Common myeloid progenitor, CD34-positive (primary cell): ENCODE measurements around the gene PRELID3B.

Experiments used
- CTCF ChIA-PET: fragments of 350-600 bp; sonication (Branson Sonifier 250); formaldehyde crosslinking; loops from one replicate; lab custom pipeline; 2021; ENCODE audit warnings: antibody characterized with exemption; lab: Charles Lee
- POLR2A ChIA-PET: fragments of 350-600 bp; sonication (Branson Sonifier 250); formaldehyde crosslinking; loops from one replicate; lab custom pipeline; 2021; ENCODE audit warnings: antibody characterized with exemption; lab: Charles Lee
- DNase-seq, 3 donors: peaks; one replicate each; pipeline versions ENCODE4 v3.0.0 to v3.0.0-alpha.2; 2013
- H3K27ac ChIP-seq, 2 experiments: 1 replicate in 1 of 2; 2 replicates in 1 of 2; pipeline ENCODE4 v1.7.0; 2013; ENCODE audit warnings: inconsistent platforms in 2 of 2, low read length in 2 of 2, mild to moderate bottlenecking in 2 of 2, low read depth in 1 of 2, moderate library complexity in 1 of 2; ENCODE audit not compliant: severe bottlenecking in 2 of 2, insufficient read depth in 1 of 2, poor library complexity in 1 of 2
- H3K27me3 ChIP-seq, 5 experiments: replicated peaks in 2 of 5; 1 replicate in 3 of 5; 2 replicates in 2 of 5; pipeline versions ENCODE4 v1.6.1 to v1.7.0; 2013; ENCODE audit warnings: low read length in 4 of 5, mild to moderate bottlenecking in 2 of 5, moderate library complexity in 2 of 5, inconsistent platforms in 1 of 5; ENCODE audit not compliant: insufficient read depth in 5 of 5, control insufficient read depth in 4 of 5
- H3K36me3 ChIP-seq, 4 experiments: 1 replicate in 2 of 4; 2 replicates in 2 of 4; pipeline versions ENCODE4 v1.6.1 to v1.7.0; 2013; ENCODE audit warnings: low read length in 3 of 4, control low read depth in 1 of 4, mild to moderate bottlenecking in 1 of 4; ENCODE audit not compliant: control insufficient read depth in 4 of 4, insufficient read depth in 4 of 4
- H3K4me1 ChIP-seq, 4 experiments: 1 replicate in 3 of 4; 2 replicates in 1 of 4; pipeline versions ENCODE4 v1.6.1 to v1.7.1; 2013; ENCODE audit warnings: low read length in 3 of 4, mild to moderate bottlenecking in 3 of 4, control low read depth in 1 of 4, inconsistent platforms in 1 of 4, moderate library complexity in 1 of 4; ENCODE audit not compliant: control insufficient read depth in 4 of 4, insufficient read depth in 4 of 4; ENCODE audit errors: control extremely low read depth in 1 of 4
- H3K4me3 ChIP-seq, 7 experiments: 1 replicate in 4 of 7; 2 replicates in 3 of 7; pipeline versions ENCODE4 v1.5.1 to v1.7.0; 2013; ENCODE audit warnings: mild to moderate bottlenecking in 7 of 7, low read length in 6 of 7, moderate library complexity in 6 of 7, inconsistent platforms in 2 of 7, low read depth in 2 of 7, control low read depth in 1 of 7; ENCODE audit not compliant: insufficient read depth in 4 of 7, control insufficient read depth in 1 of 7; ENCODE audit errors: extremely low read depth in 1 of 7
- H3K9me3 ChIP-seq, 5 experiments: 1 replicate in 4 of 5; 2 replicates in 1 of 5; pipeline versions ENCODE4 v1.6.1 to v1.7.1; 2013; ENCODE audit warnings: low read length in 4 of 5, mild to moderate bottlenecking in 2 of 5, inconsistent platforms in 1 of 5, low read depth in 1 of 5, moderate library complexity in 1 of 5; ENCODE audit not compliant: control insufficient read depth in 4 of 5, insufficient read depth in 2 of 5; ENCODE audit errors: control extremely low read depth in 1 of 5
- WGBS: methylation state at CpG from one replicate; pipeline ENCODE4 v1.1.5; 2013; ENCODE audit not compliant: insufficient coverage; 5-methylcytosine and 5-hydroxymethylcytosine counted together

Gene PRELID3B

DNA sequence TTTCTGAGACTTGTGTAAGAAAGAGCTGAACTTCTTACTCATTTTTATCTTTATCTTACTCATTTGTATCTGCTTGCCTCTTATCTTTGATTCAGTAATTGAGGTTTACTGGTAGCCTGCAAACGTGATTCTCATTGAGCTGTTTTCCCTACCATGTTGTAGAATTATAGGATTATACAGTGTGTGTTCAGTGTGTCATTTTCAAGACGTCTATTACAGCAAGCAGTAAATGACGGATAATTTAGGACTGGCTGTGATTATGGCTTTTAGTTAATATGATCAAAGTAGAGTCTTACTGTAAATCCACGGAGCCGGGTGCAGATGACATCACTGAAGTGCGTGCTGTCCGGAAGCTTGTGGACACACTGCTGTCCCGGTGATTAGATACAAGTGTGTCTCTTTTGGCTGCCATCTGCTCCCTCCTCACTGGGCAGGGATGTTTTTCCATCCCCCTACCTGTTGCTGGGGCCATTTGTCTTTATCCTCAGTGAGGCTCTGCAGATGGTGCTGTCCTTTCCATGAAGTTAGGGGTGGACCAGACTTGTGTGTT is 55.5 kb downstream of the PRELID3B start:
- 97% methylated on average over 8 of the region's 8 CpGs for WGBS

GRCh38 chr20:58986286-58986967 is 56.2 kb downstream of the PRELID3B start:
- POLR2A ChIA-PET, result interaction anchor here (0.5 kb wide), 1 partner anchor 102 kb away, joined by 3 read pairs; no protein-coding TSS in a partner anchor
- DNase-seq, result no peak

More for the DNA sequence above, 55.5 kb downstream of the PRELID3B start:
- POLR2A ChIA-PET, result interaction anchor here (0.5 kb wide), 1 partner anchor 102 kb away, joined by 3 read pairs; no protein-coding TSS in a partner anchor
- DNase-seq, result no peak
- CTCF ChIA-PET, result no interaction called here
- H3K4me3 ChIP-seq, result no peak overlapping the region
- H3K9me3 ChIP-seq, result no peaks in the 10 kb centered on the region
- peaks cover 0 to 8% (median 7%) of the 10 kb centered on the region in 4 experiments for H3K4me1 ChIP-seq
- peaks cover 14 to 59% (median 44%) of the 10 kb centered on the region in 4 experiments for H3K36me3 ChIP-seq
- no peak overlapping the region for H3K27ac ChIP-seq
- H3K27me3 ChIP-seq, result no peaks in the 10 kb centered on the region

GRCh38 chr20:58985656-58986055 is 56.9 kb downstream of the PRELID3B start:
- H3K9me3 ChIP-seq, result no peaks in the 10 kb centered on the region
- peaks cover 0 to 13% (median 10%) of the 10 kb centered on the region in 4 experiments for H3K4me1 ChIP-seq
- no peak for DNase-seq
- CTCF ChIA-PET, result no interaction called here
- no peak overlapping the region for H3K4me3 ChIP-seq
- H3K27ac ChIP-seq, result no peak overlapping the region
- 88% methylated on average over 1 of the region's 5 CpGs for WGBS
- H3K36me3 ChIP-seq, result peaks cover 12 to 45% (median 34%) of the 10 kb centered on the region in 4 experiments
- POLR2A ChIA-PET, result no interaction called here
- H3K27me3 ChIP-seq, result no peaks in the 10 kb centered on the region

More at GRCh38 chr20:58986286-58986967, 56.2 kb downstream of the PRELID3B start:
- H3K4me3 ChIP-seq, result no peak overlapping the region
- 96% methylated on average over 8 of the region's 9 CpGs for WGBS
- CTCF ChIA-PET, result no interaction called here
- no peak overlapping the region for H3K27ac ChIP-seq
- H3K27me3 ChIP-seq, result no peaks in the 10 kb centered on the region
- peaks cover 0 to 13% (median 10%) of the 10 kb centered on the region in 4 experiments for H3K4me1 ChIP-seq
- H3K36me3 ChIP-seq, result peaks cover 12 to 53% (median 41%) of the 10 kb centered on the region in 4 experiments
- no peaks in the 10 kb centered on the region for H3K9me3 ChIP-seq

DNA sequence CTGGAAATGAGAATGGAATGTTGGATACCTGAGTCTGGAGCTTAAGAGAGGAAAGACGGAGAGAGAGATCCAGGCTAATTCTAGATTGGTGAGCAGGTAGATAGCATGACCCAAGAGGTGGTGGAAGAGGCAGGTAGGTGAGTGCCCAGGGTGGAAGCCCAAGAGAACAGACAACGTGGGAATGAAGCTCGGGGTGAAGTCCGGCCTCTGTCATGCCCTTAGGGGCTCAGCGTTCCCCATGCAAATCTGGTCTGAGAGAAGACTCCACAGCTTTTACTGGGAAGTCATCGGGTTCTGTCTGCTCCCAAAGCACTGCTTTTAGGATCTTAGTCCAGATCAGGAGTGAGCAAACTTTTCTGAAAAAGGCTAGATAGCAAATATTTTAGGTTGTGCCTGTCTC is 57.9 kb downstream of the PRELID3B start:
- CTCF ChIA-PET, result no interaction called here
- Histone ChIP-seq H3K4me1 (peaks cover 0 to 13% (median 10%) of the 10 kb centered on the region in 4 experiments), H3K9me3 (no peaks in the 10 kb centered on the region), H3K27ac (no peak overlapping the region), H3K4me3 (no peak overlapping the region), H3K36me3 (peaks cover 12 to 38% (median 28%) of the 10 kb centered on the region in 4 experiments), H3K27me3 (no peaks in the 10 kb centered on the region)
- DNase-seq, result no peak
- WGBS, result 96% methylated on average over 6 of the region's 6 CpGs
- POLR2A ChIA-PET, result no interaction called here
